OCI-LY7 (cell line): ENCODE measurements around the gene KIAA0513. TPM values are rescaled to one million over a fixed set of nuclear protein-coding genes. Genes with fewer than 3 reads are reported as not detected.
"Not testable (repeated sequence)": the region's sequence is repeated elsewhere in the genome, so short reads cannot be mapped to it uniquely, and the experiment has no call there.

Experiments used
- BruUV-seq: library from RNA; stranded (reverse); fragments of 400-500 nt; replicated peaks from 2 replicates; lab custom pipeline; 2021; lab: Mats Ljungman, UMichigan
- CTCF ChIA-PET: fragments of 300-600 bp; sonication (Branson Sonifier 250); formaldehyde crosslinking; loops from one replicate; lab custom pipeline; 2022; ENCODE audit warnings: antibody characterized with exemption; ENCODE audit not compliant: unreplicated experiment; lab: Charles Lee
- POLR2A ChIA-PET: fragments of 300-600 bp; sonication (Branson Sonifier 250); formaldehyde crosslinking; loops from one replicate; lab custom pipeline; 2022; ENCODE audit warnings: antibody characterized with exemption; lab: Charles Lee
- DNase-seq: peaks from one replicate; pipeline ENCODE4 v3.0.0-alpha.2; 2015; ENCODE audit warnings: low spot score
- H2AFZ ChIP-seq: fragments of 200-600 bp; sonication (generic), shearing (Covaris generic); 2 replicates; pipeline ENCODE4 v1.6.1; 2014; ENCODE audit warnings: mild to moderate bottlenecking, antibody characterized with exemption, low read length, moderate library complexity
- H3K27ac ChIP-seq: fragments of 200-600 bp; sonication (generic); 2 replicates; pipeline ENCODE4 v1.5.1; 2014; ENCODE audit warnings: mixed run types, low read depth, mild to moderate bottlenecking, moderate library complexity, low read length, inconsistent platforms; ENCODE audit not compliant: poor library complexity, severe bottlenecking
- H3K36me3 ChIP-seq: fragments of 200-600 bp; sonication (generic); 2 replicates; pipeline ENCODE4 v1.6.1; 2014; ENCODE audit warnings: mild to moderate bottlenecking, antibody characterized with exemption, low read length, moderate library complexity, mixed read lengths; ENCODE audit not compliant: insufficient read depth
- H3K4me1 ChIP-seq: fragments of 200-600 bp; sonication (generic); 2 replicates; pipeline ENCODE4 v1.5.1; 2014; ENCODE audit warnings: mild to moderate bottlenecking, low read length; ENCODE audit not compliant: insufficient read depth, poor library complexity, severe bottlenecking
- H3K4me2 ChIP-seq: fragments of 200-600 bp; sonication (generic); 2 replicates; pipeline ENCODE4 v1.6.1; 2014; ENCODE audit warnings: mild to moderate bottlenecking, low read length
- H3K4me3 ChIP-seq: fragments of 200-600 bp; sonication (generic); 2 replicates; pipeline ENCODE4 v1.5.1; 2014; ENCODE audit warnings: mild to moderate bottlenecking, low read depth, low read length; ENCODE audit not compliant: poor library complexity, severe bottlenecking
- H3K79me2 ChIP-seq: fragments of 200-600 bp; sonication (generic); 2 replicates; pipeline ENCODE4 v1.6.1; 2016; ENCODE audit warnings: low read depth, mild to moderate bottlenecking, low read length, moderate library complexity, mixed read lengths; ENCODE audit not compliant: insufficient read depth
- H3K9me2 ChIP-seq: fragments of 200-600 bp; sonication (generic); 2 replicates; pipeline ENCODE4 v1.6.1; 2016; ENCODE audit warnings: mild to moderate bottlenecking, low read length, mixed read lengths; ENCODE audit not compliant: insufficient read depth
- H3K9me3 ChIP-seq: fragments of 200-600 bp; sonication (generic); 2 replicates; pipeline ENCODE4 v1.6.1; 2014; ENCODE audit warnings: mild to moderate bottlenecking, mixed run types, low read length, mixed read lengths
- H4K20me1 ChIP-seq: fragments of 200-600 bp; sonication (generic); 2 replicates; pipeline ENCODE4 v1.6.1; 2014; ENCODE audit warnings: mild to moderate bottlenecking, antibody characterized with exemption, low read length, moderate library complexity, mixed read lengths; ENCODE audit not compliant: insufficient read depth
- CTCF ChIP-seq: fragments of 200-600 bp; sonication (generic); conservative IDR thresholded peaks from 2 replicates; pipeline ENCODE4 v1.5.1; 2014; ENCODE audit warnings: mild to moderate bottlenecking, antibody characterized with exemption, low read length, moderate library complexity, mixed read lengths
- EZH2phosphoT487 ChIP-seq: fragments of 200-600 bp; sonication (generic); IDR thresholded peaks from 2 replicates; pipeline ENCODE4 v1.6.1; 2018; ENCODE audit warnings: low read depth, borderline replicate concordance, mild to moderate bottlenecking, mixed run types, antibody characterized with exemption, low read length, moderate library complexity, mixed read lengths
- intact Hi-C: fragments of 100-400 bp; cut with micrococcal nuclease; formaldehyde crosslinking; loops from one replicate; pipeline ENCODE4 v1.10.0; 2022; ENCODE audit not compliant: unreplicated experiment
- total RNA-seq, 2 experiments: library from RNA; depleted of rRNA in 1 of 2; stranded (reverse); fragments of >200 nt in 1 of 2; shearing (Covaris generic) in 1 of 2; gene quantifications; 2 replicates each; pipeline ENCODE4 v1.2.3, GENCODE V29; 2014 to 2022

The KIAA0513 gene
- total RNA-seq, 2 experiments from 2014 or later: 0.88 to 4.8 TPM

GRCh38 chr16:85051683-85052082 is 24.1 kb downstream of the KIAA0513 start:
- CTCF ChIA-PET: no interaction called here
- Histone ChIP-seq H3K4me1 (peaks cover 17% of the 10 kb centered on the region), H3K9me3 (no peaks in the 10 kb centered on the region), H3K9me2 (no peaks in the 10 kb centered on the region), H3K79me2 (no peaks in the 10 kb centered on the region), H3K27ac (no peak overlapping the region), H3K4me2 (no peak overlapping the region), H3K4me3 (no peak overlapping the region), H4K20me1 (no peaks in the 10 kb centered on the region), H2AFZ (no peak overlapping the region), H3K36me3 (no peaks in the 10 kb centered on the region)
- no peak for DNase-seq
- POLR2A ChIA-PET: no interaction called here
- intact Hi-C loops: no loop called here
- TF ChIP-seq CTCF (no peak), EZH2phosphoT487 (no peak)
- BruUV-seq: no TSS peak

- H3K4me3 ChIP-seq: no peak overlapping the region
- TF ChIP-seq CTCF (no peak), EZH2phosphoT487 (no peak)
- H3K9me3 ChIP-seq: no peaks in the 10 kb centered on the region
- no TSS peak for BruUV-seq
- no peaks in the 10 kb centered on the region for H3K9me2 ChIP-seq
- H3K4me1 ChIP-seq: peaks cover 26% of the 10 kb centered on the region
- ChIA-PET POLR2A (no interaction called here), CTCF (no interaction called here)
- H3K27ac ChIP-seq: no peak overlapping the region
- H3K4me2 ChIP-seq: no peak overlapping the region
- H3K36me3 ChIP-seq: no peaks in the 10 kb centered on the region
- intact Hi-C loops: no loop called here
- no peaks in the 10 kb centered on the region for H4K20me1 ChIP-seq
- no peaks in the 10 kb centered on the region for H3K79me2 ChIP-seq
- no peak overlapping the region for H2AFZ ChIP-seq
- no peak for DNase-seq
These were observed 24.9 kb downstream of the KIAA0513 start for GRCh38 chr16:85052536-85052935.

GRCh38 chr16:85054321-85054720 is 26.7 kb downstream of the KIAA0513 start:
- POLR2A ChIA-PET: not testable (repeated sequence)

More at GRCh38 chr16:85054321-85054720, 26.7 kb downstream of the KIAA0513 start:
- intact Hi-C loops, H2AFZ ChIP-seq, CTCF ChIA-PET, H3K79me2 ChIP-seq, H4K20me1 ChIP-seq, H3K9me2 ChIP-seq, H3K36me3 ChIP-seq, H3K4me3 ChIP-seq, DNase-seq, H3K9me3 ChIP-seq, H3K4me2 ChIP-seq, H3K27ac ChIP-seq, BruUV-seq: not testable (repeated sequence)
- peaks cover 37% of the 10 kb centered on the region for H3K4me1 ChIP-seq
